ENCODE results near the gene SPACA6.

The SPACA6 gene

DNA sequence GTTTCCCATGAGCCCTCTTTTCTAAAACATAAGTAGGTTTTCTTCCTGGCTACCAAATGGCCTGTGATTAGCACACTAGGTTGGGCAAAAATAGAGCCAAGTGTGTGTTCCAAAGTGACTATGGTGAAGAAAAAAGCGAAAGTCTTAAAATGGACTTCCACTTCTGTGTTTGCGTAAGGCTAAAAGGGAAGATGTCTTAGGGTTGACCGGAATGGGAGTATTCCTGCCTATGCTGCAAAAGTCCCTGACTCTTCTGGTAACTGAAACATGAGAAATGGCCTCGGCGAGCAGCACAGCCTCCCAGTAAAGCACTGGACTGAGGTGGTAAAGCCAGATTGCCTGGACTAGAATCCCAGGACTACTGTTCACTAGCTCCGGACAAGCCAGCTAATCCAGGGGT is 61.0 kb downstream of the SPACA6 start:
- H3K4me3 ChIP-seq (ENCODE audit: control insufficient read depth, low read depth, low read length) = no peak overlapping the region
- TF ChIP-seq, protein P1, sequence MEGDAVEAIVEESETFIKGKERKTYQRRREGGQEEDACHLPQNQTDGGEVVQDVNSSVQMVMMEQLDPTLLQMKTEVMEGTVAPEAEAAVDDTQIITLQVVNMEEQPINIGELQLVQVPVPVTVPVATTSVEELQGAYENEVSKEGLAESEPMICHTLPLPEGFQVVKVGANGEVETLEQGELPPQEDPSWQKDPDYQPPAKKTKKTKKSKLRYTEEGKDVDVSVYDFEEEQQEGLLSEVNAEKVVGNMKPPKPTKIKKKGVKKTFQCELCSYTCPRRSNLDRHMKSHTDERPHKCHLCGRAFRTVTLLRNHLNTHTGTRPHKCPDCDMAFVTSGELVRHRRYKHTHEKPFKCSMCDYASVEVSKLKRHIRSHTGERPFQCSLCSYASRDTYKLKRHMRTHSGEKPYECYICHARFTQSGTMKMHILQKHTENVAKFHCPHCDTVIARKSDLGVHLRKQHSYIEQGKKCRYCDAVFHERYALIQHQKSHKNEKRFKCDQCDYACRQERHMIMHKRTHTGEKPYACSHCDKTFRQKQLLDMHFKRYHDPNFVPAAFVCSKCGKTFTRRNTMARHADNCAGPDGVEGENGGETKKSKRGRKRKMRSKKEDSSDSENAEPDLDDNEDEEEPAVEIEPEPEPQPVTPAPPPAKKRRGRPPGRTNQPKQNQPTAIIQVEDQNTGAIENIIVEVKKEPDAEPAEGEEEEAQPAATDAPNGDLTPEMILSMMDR (conservative IDR thresholded peaks at IDR 0.05; ENCODE audit: control insufficient read depth, insufficient read depth, low read depth, low read length) = no peak
- DNase-seq (ENCODE audit: low read depth) = no peak

DNA sequence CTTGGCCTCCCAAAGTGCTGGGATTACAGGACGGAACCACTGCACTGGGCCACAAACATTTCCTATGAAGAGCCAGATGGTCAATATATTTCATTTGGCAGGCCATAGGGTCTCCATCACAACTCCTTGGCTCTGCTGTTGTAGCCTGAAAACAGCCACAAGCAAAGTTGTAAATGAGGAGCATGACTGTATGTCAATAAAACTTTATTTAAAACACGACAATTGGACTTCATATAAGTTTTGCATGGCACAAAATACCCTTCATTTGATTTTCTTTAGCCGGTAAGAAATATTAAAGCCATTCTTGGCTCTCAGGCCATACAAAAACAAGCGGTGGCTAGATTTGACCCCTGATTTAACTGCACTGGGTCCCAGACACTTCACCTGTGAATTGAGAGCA is 61.6 kb downstream of the SPACA6 start:
- no peak overlapping the region for H3K4me3 ChIP-seq (ENCODE audit: control insufficient read depth, low read depth, low read length)
- TF ChIP-seq, protein P1 (conservative IDR thresholded peaks at IDR 0.05; ENCODE audit: control insufficient read depth, insufficient read depth, low read depth, low read length) = no peak
- no peak for DNase-seq (ENCODE audit: low read depth)
